HepG2 (cell line): Measurements from ENCODE around the gene CA11. TPM values are rescaled to one million over a fixed set of nuclear protein-coding genes. Genes with fewer than 3 reads are reported as not detected.

Experiments
- AFF4 ChIP-seq: sonication (generic); formaldehyde crosslinking; IDR thresholded peaks from 2 replicates; pipeline ENCODE4 v1.4.0; 2020; ENCODE audit warnings: missing genetic modification reagents
- CTCF ChIP-seq: sonication (generic); formaldehyde crosslinking; IDR thresholded peaks from 2 replicates; pipeline ENCODE4 v1.5.0; 2020; ENCODE audit warnings: mild to moderate bottlenecking, missing genetic modification reagents, moderate library complexity
- FLYWCH1 ChIP-seq: sonication (generic); formaldehyde crosslinking; IDR thresholded peaks from 2 replicates; pipeline ENCODE4 v1.8.1; 2023; ENCODE audit warnings: mild to moderate bottlenecking, missing genetic modification reagents
- GLI4 ChIP-seq: sonication (generic); formaldehyde crosslinking; IDR thresholded peaks from 2 replicates; pipeline ENCODE4 v1.5.1; 2020; ENCODE audit warnings: missing genetic modification reagents, mild to moderate bottlenecking, moderate library complexity, borderline replicate concordance
- HHEX ChIP-seq: IDR thresholded peaks from 2 replicates; pipeline ENCODE4 v1.6.1; 2016; ENCODE audit warnings: control low read depth
- HNF1B ChIP-seq: sonication (generic); formaldehyde crosslinking; IDR thresholded peaks from 2 replicates; pipeline ENCODE4 v1.5.1; 2020; ENCODE audit warnings: mild to moderate bottlenecking, moderate library complexity, missing genetic modification reagents
- KDM2A ChIP-seq: sonication (generic); formaldehyde crosslinking; IDR thresholded peaks from 2 replicates; pipeline ENCODE4 v1.4.0; 2020; ENCODE audit warnings: low read depth, missing genetic modification reagents, borderline replicate concordance
- MTA3 ChIP-seq: sonication (generic); formaldehyde crosslinking; IDR thresholded peaks from 2 replicates; pipeline ENCODE4 v1.4.0; 2020; ENCODE audit warnings: missing genetic modification reagents
- NFE2L1 ChIP-seq: sonication (generic); formaldehyde crosslinking; IDR thresholded peaks from 2 replicates; pipeline ENCODE4 v1.4.0; 2020; ENCODE audit warnings: missing genetic modification reagents, mild to moderate bottlenecking, borderline replicate concordance
- NR2F6 ChIP-seq, 2 experiments: IDR thresholded peaks; 2 replicates each; pipeline ENCODE4 v1.6.1; 2016; ENCODE audit warnings: antibody characterized with exemption in 1 of 2, mild to moderate bottlenecking in 1 of 2
- RAD21 ChIP-seq: fragments of 450-650 bp; formaldehyde crosslinking; IDR thresholded peaks from 2 replicates; pipeline ENCODE4 v1.5.0; 2020; ENCODE audit warnings: mild to moderate bottlenecking
- SNRNP70 ChIP-seq: fragments of 200-400 bp; formaldehyde crosslinking; IDR thresholded peaks from 2 replicates; pipeline ENCODE4 v1.6.1; 2017; ENCODE audit warnings: mild to moderate bottlenecking, low read depth, low read length, moderate library complexity
- SPEN ChIP-seq: sonication (generic); formaldehyde crosslinking; IDR thresholded peaks from 2 replicates; pipeline ENCODE4 v1.5.1; 2020; ENCODE audit warnings: low read depth, mild to moderate bottlenecking, missing genetic modification reagents
- TIGD3 ChIP-seq: sonication (generic); formaldehyde crosslinking; IDR thresholded peaks from 2 replicates; pipeline ENCODE4 v1.5.1; 2020; ENCODE audit warnings: mild to moderate bottlenecking, missing genetic modification reagents, borderline replicate concordance
- WIZ ChIP-seq: sonication (generic); formaldehyde crosslinking; IDR thresholded peaks from 2 replicates; pipeline ENCODE4 v1.5.1; 2020; ENCODE audit warnings: mild to moderate bottlenecking, missing genetic modification reagents
- ZBTB7A ChIP-seq: sonication (generic); formaldehyde crosslinking; IDR thresholded peaks from 2 replicates; pipeline ENCODE4 v1.8.0; 2022; ENCODE audit warnings: mild to moderate bottlenecking, missing genetic modification reagents
- ZNF501 ChIP-seq: sonication (generic); formaldehyde crosslinking; IDR thresholded peaks from 2 replicates; pipeline ENCODE4 v1.5.1; 2020; ENCODE audit warnings: mild to moderate bottlenecking, moderate library complexity, missing genetic modification reagents
- ZNF672 ChIP-seq: sonication (generic); formaldehyde crosslinking; IDR thresholded peaks from 2 replicates; pipeline ENCODE4 v1.8.1; 2022; ENCODE audit warnings: missing genetic modification reagents
- ZNF839 ChIP-seq: sonication (generic); formaldehyde crosslinking; IDR thresholded peaks from 2 replicates; pipeline ENCODE4 v1.4.0; 2020; ENCODE audit warnings: missing genetic modification reagents, mild to moderate bottlenecking, borderline replicate concordance
- ZUFSP ChIP-seq: sonication (generic); formaldehyde crosslinking; IDR thresholded peaks from 2 replicates; pipeline ENCODE4 v1.9.0; 2021; ENCODE audit warnings: missing genetic modification reagents, mild to moderate bottlenecking, borderline replicate concordance
- polyA plus RNA-seq, 8 experiments: library from polyadenylated mRNA; depleted of rRNA in 3 of 8; stranded (reverse) in 7 of 8; unstranded in 1 of 8; fragments of >200 nt; fragmentation: Illumina TruSeq in 4 of 8; extraction: Trizol in 4 of 8; gene quantifications; 2 replicates each; pipeline versions ENCODE4 v1.2.1 to v1.2.3, GENCODE V29; 2011 to 2016; ENCODE audit warnings: low read depth in 4 of 8, missing spikeins in 1 of 8, mixed read lengths in 1 of 8; ENCODE audit not compliant: insufficient read depth in 1 of 8
- total RNA-seq, 5 experiments: library from RNA; depleted of rRNA; stranded (reverse); fragments of >200 nt; fragmentation: Illumina TruSeq; extraction: Trizol; gene quantifications; 2 replicates each; pipeline ENCODE4 v1.2.3, GENCODE V29; 2016; ENCODE audit warnings: low read depth in 1 of 5

The CA11 gene
- total and polyA plus RNA-seq, 2 of the 13 experiments (the other 11 are each of a cell fraction or from before 2014, with no cell fraction given): 0.41 to 0.58 TPM

- TF ChIP-seq HNF1B (no peak), ZNF672 (CRISPR knock-in tag) (no peak), FLYWCH1 (CRISPR knock-in tag) (no peak), KDM2A (CRISPR knock-in tag) (no peak), ZNF839 (no peak), ZBTB7A (CRISPR knock-in tag) (no peak; the same call in 1 of the 2 replicates), WIZ (CRISPR knock-in tag) (no peak), ZUFSP (CRISPR knock-in tag) (no peak), RAD21 (peak; percentile 12; the same call in 1 of the 2 replicates), NR2F6 (IDR thresholded peaks at IDR 0.05) (no peak), NR2F6 (CRISPR knock-in tag; IDR thresholded peaks at IDR 0.05) (no peak), MTA3 (CRISPR knock-in tag) (no peak), SNRNP70 (no peak), CTCF (CRISPR knock-in tag) (peak; percentile 42), NFE2L1 (no peak), HHEX (CRISPR knock-in tag) (no peak), SPEN (CRISPR knock-in tag) (no peak), GLI4 (CRISPR knock-in tag) (no peak), ZNF501 (CRISPR knock-in tag) (no peak), AFF4 (no peak), TIGD3 (CRISPR knock-in tag) (no peak)
Measured at GRCh38 chr19:48636859-48637448, 9.0 kb downstream of the CA11 start, which contains the start of gene DBP (continued).
